CD4-positive, alpha-beta T cell treated with Interleukin-21 for 1 hour (primary cell): ENCODE results near the gene LAMC3.

Experiments
- DNase-seq: peaks from one replicate; pipeline ENCODE4 v3.0.0-alpha.2; 2020

LAMC3 gene

GRCh38 chr9:131008909-131009618 lies at the start of gene LAMC3:
TSS of gene LAMC3 (plus strand) at chr9:131009174. CDS start at chr9:131009215, 41 bp downstream.
- DNase-seq: no peak

- no peak for DNase-seq
Measured at GRCh38 chr9:130959809-130960334, 49.1 kb upstream of the LAMC3 start.

- no peak for DNase-seq
Measured at GRCh38 chr9:130960522-130961378, 48.2 kb upstream of the LAMC3 start.

DNA sequence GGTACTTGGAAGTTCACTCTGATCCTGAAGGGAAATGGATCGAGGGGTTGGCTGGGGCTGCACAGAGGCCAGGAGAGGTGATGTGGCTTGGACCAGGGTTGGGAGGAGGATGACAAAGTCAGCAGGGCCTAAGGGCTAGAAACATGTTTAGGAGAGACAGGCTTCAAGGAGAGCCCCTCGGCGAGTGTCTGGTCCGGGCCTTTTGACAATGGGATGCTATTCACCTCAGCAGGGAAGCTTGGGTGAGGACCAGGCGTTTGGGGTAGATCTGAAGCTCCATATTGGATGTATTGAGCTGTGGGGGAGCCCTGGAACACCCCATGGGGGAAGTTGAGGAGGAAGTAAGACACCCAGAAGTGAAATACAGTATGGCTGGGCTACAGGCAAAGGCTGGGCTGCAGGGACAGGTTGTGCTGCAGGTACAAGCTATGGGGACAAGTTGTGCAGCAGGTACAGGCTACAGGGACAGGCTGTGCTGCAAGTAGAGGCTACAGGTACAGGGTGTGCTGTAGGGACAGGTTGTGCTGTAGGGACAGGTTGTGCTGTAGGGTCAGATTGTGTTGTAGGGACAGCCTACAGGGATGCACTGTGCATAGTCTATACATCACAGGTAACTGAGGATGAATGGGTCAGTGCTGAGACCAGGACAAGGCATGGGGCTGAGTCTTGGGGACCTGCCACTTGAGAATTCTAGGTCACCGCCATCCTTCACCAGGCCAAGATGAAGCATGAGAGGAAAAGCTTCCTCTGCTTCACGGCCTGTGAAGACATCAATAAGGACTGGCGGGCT lies 47.3 kb upstream of the LAMC3 start:
- no peak for DNase-seq

GRCh38 chr9:130962418-130963316 lies 46.3 kb upstream of the LAMC3 start:
- no peak for DNase-seq

GRCh38 chr9:130963337-130963908 lies 45.6 kb upstream of the LAMC3 start:
- DNase-seq: no peak

DNA sequence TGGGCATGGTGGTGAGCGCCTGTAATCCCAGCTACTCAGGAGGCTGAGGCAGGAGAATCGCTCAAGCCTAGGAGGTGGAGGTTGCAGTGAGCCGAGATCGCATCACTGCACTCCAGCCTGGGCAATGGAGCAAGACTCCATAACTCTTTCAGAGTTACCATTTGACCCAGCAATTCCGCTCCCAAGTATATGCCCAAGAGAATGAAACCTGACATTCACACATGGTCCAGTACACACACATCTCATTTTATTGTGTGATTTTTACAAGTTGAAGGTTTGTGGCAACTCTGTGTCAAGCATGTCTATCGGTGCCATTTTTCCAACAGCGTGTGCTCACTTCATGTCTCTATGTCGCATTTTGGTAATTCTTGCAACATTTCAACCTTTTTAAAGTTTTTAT lies 45.1 kb upstream of the LAMC3 start:
- DNase-seq: no peak

DNA sequence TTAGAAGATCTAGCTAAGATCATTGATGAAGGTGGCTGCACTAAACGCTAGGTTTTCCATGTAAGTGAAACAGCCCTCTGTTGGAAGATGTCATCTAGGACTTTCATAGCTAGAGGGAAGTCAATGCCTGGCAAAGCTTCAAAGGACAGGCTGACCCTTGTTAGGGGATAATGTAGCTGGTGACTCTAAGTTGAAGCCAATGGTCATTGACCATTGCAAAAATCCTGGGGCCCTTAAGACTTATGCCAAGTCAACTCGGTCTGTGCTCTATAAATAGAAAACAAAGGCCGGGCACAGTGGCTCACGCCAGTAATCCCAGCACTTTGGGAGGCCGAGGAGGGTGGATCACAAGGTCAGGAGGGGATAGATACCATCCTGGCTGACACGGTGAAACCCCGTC lies 43.3 kb upstream of the LAMC3 start:
- no peak for DNase-seq

GRCh38 chr9:130970052-130970451 lies 38.9 kb upstream of the LAMC3 start:
- DNase-seq: no peak

GRCh38 chr9:130970855-130971254 lies 38.1 kb upstream of the LAMC3 start:
- no peak for DNase-seq

DNA sequence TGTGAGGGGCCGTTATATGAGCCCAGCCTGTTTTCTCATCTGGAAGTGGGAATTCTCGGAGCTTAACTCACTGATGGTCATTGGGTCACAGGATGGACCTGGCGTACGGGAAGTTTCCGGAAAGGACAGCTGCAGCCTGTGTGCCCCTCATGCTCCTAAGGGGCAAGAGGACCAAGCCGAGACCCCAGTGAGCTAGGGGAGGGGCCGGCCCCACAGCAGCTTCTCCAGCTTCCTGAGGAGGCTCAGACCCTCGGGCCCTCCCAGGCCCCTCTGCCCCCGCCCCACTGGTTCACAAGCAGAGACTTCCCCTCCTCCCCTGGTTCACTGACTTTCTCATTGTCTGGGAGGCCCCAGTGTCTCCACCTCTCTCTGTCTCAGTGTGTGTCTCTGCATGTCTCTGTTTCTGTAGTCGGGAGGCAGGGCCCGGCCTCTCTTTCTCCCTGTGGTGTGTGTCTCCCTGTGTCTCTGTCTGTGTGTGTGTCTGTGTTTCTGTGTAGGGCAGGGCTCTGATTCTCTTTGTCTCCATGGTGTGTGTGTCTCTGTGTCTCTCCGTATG lies 37.6 kb upstream of the LAMC3 start:
- DNase-seq: no peak

- no peak for DNase-seq
Measured at GRCh38 chr9:130972277-130972956, 36.6 kb upstream of the LAMC3 start.

- DNase-seq: no peak
Measured at GRCh38 chr9:130972957-130973685, 35.9 kb upstream of the LAMC3 start.

- no peak for DNase-seq
Measured at GRCh38 chr9:130973686-130974281, 35.2 kb upstream of the LAMC3 start.

- DNase-seq: no peak
Measured at GRCh38 chr9:130974697-130975096, 34.3 kb upstream of the LAMC3 start.

- no peak for DNase-seq
Measured at GRCh38 chr9:130975156-130975555, 33.8 kb upstream of the LAMC3 start.

DNA sequence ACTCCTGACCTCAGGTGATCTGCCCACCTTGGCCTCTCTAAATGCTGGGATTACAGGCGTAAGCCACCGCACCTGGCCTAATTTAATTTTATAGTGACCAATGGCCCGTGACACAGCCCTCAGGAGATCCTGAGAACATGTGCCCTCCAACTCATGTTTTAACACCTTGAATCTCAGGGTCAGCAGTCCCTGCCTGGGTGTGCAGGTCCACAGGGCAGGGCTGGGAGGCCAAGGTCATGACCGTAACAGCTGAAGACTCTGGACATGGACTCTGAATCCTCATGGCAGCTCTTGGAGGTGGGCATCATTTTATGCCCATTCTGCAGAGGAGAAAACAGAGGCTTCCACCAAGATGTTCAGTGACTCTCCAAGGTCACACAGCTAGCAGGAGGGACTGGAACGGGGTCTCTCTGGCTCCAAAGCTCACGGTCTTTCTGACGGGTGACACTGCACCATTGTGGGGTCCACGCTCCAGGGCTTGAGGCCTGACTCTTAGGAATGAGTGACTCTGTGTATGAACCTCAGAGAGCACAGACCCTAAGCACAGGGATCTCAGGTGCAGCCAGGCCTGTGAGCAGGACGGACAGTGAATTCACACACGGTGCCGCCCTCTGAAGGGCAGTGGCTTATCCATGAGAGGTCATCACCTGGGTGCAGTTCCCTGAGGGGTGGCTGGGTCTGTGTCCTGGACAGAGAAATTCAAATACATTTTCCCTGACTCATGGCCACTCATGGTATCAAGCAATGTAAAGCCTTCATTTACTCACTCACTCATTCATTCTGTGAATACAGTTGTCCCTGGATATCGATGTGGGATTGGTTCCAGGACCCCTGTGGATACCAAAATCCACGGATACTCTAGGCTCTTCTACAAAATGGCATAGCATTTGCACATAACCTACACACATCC lies 32.8 kb upstream of the LAMC3 start:
- no peak for DNase-seq

GRCh38 chr9:130977811-130978221 lies 31.2 kb upstream of the LAMC3 start:
- DNase-seq: no peak
